ENCODE data around the gene PLP2.

PLP2 gene

DNA sequence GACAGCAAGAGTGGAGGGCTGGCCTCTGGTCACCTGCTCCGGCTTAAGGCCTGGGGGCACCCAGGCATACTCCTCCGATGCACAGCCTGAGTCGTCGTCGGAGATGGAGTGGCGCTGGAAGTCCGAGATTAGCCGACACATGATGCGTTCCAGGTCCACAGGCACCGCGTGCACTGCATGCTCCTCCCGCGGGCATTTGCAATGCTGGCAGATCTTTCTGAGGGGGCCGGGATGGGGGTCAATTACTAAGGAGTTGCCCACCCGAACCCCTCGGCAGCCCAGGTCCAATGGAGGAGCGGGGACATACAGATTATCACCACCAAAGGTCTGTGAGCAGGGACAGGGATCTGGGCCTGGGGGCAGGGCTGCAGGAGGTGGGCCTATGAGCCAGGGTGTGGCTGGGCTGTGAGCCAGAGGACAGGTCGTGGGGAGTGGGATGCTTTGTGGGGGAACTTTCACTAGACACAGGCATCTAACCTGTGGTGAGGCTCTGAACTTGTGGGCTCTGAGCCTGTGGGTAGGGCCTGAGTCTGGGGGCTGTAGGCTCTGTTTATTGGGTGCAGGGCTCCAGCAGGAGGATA is 12.1 kb downstream of the PLP2 start:
- Histone ChIP-seq H3K27me3 (replicated peaks) (no peaks in the 10 kb centered on the region), H3K36me3 (replicated peaks) (peaks cover 2% of the 10 kb centered on the region), H3K27ac (no peak overlapping the region), H3K4me3 (ENCODE audit: low read depth, low read length) (peak overlapping the region; percentile 27)
- in situ Hi-C loops (cut with HindIII; ENCODE audit: low pct_ligation_motif_present, low sequenced_read_pairs), result no loop called here
- TF ChIP-seq, protein P1, sequence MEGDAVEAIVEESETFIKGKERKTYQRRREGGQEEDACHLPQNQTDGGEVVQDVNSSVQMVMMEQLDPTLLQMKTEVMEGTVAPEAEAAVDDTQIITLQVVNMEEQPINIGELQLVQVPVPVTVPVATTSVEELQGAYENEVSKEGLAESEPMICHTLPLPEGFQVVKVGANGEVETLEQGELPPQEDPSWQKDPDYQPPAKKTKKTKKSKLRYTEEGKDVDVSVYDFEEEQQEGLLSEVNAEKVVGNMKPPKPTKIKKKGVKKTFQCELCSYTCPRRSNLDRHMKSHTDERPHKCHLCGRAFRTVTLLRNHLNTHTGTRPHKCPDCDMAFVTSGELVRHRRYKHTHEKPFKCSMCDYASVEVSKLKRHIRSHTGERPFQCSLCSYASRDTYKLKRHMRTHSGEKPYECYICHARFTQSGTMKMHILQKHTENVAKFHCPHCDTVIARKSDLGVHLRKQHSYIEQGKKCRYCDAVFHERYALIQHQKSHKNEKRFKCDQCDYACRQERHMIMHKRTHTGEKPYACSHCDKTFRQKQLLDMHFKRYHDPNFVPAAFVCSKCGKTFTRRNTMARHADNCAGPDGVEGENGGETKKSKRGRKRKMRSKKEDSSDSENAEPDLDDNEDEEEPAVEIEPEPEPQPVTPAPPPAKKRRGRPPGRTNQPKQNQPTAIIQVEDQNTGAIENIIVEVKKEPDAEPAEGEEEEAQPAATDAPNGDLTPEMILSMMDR (IDR thresholded peaks at IDR 0.05; ENCODE audit: low read depth, low read length, missing control alignments), result no peak
- no peak for DNase-seq

DNA sequence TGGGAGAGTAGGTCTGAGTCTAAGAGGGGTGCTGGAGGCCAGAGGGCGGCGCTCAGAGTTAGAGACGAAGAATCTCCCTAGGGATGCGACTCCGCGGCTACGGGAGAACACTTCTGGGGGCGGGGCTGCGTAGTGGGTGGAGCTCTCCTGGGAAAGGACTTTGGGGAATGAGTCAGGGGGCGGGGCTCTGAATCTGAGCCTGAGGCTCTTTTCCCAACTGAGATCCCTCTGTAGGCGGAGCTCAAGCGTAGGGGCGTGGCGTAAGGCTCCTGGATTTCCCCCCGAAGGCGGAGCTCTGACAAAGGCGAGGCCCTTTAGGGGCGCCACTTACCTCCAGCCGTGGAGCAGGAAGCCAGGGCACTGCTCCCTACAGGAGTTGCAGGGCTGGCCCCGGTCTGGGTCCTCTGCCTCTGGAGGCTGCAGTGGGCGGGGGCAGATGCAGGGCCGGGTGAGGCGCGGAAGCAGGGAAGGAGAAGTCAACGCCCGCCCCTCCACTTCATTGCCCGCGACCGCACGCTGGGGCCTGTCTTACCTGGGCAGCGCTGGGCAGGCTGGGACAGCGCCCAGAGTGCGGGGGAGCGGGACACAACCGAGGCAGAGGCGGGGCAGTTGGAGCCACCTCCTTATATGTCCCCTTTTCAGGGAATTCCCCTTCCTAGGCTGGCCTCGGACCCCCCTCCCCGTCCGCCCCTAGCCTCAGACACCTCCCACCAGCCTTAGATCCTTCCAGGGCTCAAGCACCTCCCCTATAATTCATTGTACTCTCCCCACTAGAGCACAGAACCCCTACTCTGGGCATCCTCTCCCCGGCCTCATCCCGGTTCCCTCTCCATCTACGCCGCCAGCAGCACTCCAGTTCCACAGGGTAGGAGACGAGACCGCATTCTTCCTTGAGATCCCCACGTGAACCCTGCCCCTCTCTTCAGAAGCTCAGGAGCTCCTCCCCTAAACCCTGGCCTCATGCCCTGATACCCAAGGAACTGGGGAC is 12.9 kb downstream of the PLP2 start:
- peak; percentile 83 for DNase-seq
- in situ Hi-C loops (cut with HindIII; ENCODE audit: low pct_ligation_motif_present, low sequenced_read_pairs), result no loop called here
- Histone ChIP-seq H3K27me3 (replicated peaks) (no peaks in the 10 kb centered on the region), H3K27ac (no peak overlapping the region), H3K4me3 (ENCODE audit: low read depth, low read length) (peak overlapping the region; percentile 48), H3K36me3 (replicated peaks) (peaks cover 2% of the 10 kb centered on the region)
- TF ChIP-seq, protein P1 (IDR thresholded peaks at IDR 0.05; ENCODE audit: low read depth, low read length, missing control alignments), result no peak

DNA sequence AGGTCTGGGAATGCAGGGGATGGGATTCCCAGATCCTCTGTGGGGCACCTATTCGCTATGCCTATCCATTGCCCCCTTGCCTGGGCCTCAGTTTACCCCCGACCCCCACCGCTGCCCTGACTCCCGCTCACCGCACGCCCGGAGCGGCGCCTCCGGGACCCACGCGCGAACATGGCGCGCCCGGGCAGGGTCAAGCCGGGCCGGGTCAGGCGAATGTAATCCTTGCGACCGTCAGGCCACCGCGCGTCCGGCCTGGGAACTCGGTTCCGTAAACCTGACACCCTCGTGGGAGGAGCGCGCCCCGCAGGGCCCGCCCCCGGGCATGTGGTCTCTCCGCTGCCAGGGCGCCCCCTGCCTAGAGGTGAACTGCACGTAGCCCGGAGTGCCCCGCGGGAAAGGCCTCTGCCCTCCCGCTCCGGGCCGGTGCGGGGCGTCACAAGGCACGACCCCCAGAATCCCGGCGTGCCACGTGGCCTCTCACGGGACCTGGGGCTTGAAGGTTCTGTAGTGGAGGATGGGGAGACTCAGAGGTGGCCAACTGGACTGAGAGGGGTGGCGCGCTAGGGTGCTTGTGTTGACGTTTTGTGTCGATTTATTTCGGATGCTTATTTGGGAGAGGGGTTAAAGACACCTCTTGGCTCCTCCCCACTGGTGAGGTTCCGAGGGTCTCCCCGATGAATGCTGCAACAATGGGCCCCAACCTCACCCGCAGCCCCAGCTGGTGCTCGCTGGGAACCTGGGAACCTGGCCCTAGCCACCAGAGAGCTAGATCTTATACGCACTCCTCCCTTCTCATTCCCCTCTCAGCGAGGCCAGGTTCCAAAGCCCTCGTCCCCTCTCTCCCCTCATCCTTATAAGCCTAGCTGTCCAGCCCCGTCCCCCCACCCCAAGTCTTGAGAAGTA is 14.7 kb downstream of the PLP2 start, which contains the start of gene PRICKLE3:
Gene PRICKLE3, minus strand, starts transcription at position 249 of the 903 bp plus-strand sequence. Its CDS starts 76 bp downstream, at position 173.
- in situ Hi-C loops (cut with HindIII; ENCODE audit: low pct_ligation_motif_present, low sequenced_read_pairs), result no loop called here
- no peak within 1 kb of the TSS for H3K27ac ChIP-seq
- no peaks in the 10 kb centered on the region for H3K27me3 ChIP-seq (replicated peaks)
- TF ChIP-seq, protein P1 (IDR thresholded peaks at IDR 0.05; ENCODE audit: low read depth, low read length, missing control alignments), result peak; percentile 27
- H3K4me3 ChIP-seq (ENCODE audit: low read depth, low read length), result peak within 1 kb of the TSS; percentile 65
- H3K36me3 ChIP-seq (replicated peaks), result peaks cover 2% of the 10 kb centered on the region
- peak; percentile 22 for DNase-seq

DNA sequence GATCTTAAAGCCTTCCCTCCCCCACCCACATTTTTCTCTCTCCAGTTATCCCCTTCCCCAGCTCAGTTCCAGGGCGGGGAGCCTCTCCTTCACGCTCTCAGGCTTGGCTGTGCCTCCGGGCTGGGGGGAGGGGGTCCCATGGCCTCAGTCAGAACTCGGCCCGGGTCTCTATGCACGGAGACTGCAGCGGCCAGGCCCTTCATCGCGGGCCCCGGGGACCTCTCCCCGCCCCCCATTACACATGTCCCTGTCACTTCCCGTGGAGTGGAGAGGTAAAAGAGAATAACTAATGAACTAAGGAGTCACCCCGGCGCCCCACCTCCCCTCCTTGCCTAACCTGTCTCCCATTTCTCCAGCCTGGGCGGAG is 15.3 kb downstream of the PLP2 start:
- no peak overlapping the region for H3K27ac ChIP-seq
- H3K4me3 ChIP-seq (ENCODE audit: low read depth, low read length), result no peak overlapping the region
- no peak for DNase-seq
- no peaks in the 10 kb centered on the region for H3K27me3 ChIP-seq (replicated peaks)
- peaks cover 2% of the 10 kb centered on the region for H3K36me3 ChIP-seq (replicated peaks)
- TF ChIP-seq, protein P1 (IDR thresholded peaks at IDR 0.05; ENCODE audit: low read depth, low read length, missing control alignments), result no peak
- in situ Hi-C loops (cut with HindIII; ENCODE audit: low pct_ligation_motif_present, low sequenced_read_pairs), result no loop called here

DNA sequence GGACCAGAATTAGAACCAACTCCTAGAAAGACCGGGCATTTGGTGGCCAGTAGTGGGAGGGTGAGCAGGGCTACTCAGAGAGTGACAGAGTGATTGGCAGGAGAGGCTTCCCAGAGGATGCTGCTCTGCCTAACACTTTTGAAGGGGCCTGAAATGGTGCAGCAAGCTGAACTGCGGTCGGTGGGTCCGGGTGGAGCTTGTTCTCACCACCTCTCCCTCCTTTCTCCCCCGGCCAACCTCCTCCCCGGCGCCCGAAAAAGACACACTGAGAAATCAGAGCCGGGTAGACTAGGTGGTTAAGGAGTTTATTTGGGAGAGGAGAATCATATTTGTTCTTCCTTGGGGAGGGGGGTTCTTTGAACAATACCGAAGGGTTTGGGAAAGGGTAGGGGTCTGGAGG is 15.8 kb downstream of the PLP2 start:
- no peak for DNase-seq
- in situ Hi-C loops (cut with HindIII; ENCODE audit: low pct_ligation_motif_present, low sequenced_read_pairs), result no loop called here
- TF ChIP-seq, protein P1 (IDR thresholded peaks at IDR 0.05; ENCODE audit: low read depth, low read length, missing control alignments), result no peak
- Histone ChIP-seq H3K4me3 (ENCODE audit: low read depth, low read length) (no peak overlapping the region), H3K36me3 (replicated peaks) (peaks cover 2% of the 10 kb centered on the region), H3K27ac (no peak overlapping the region), H3K27me3 (replicated peaks) (no peaks in the 10 kb centered on the region)
